ENCODE data around the gene OR9K2.

OR9K2 gene
- long read RNA-seq = 0 reads

GRCh38 chr12:55126106-55126505, at the start of gene OR9K2:
Gene OR9K2, plus strand, starts transcription at chr12:55126406. Its CDS starts 3,429 bp downstream, at chr12:55129835.
- TF ChIP-seq POLR2AphosphoS5 (IDR thresholded peaks at IDR 0.05; ENCODE audit: low read depth) (no peak), REST (IDR thresholded peaks at IDR 0.05; ENCODE audit: insufficient replicate concordance, low read depth) (no peak), CTCF (IDR thresholded peaks at IDR 0.05; ENCODE audit: insufficient read depth, low read length) (no peak), SPI1 (IDR thresholded peaks at IDR 0.05; ENCODE audit: borderline replicate concordance, low read depth) (no peak), GABPA (IDR thresholded peaks at IDR 0.05; ENCODE audit: low read depth) (no peak)
- H3K27ac ChIP-seq (replicated peaks) = no peak within 1 kb of the TSS

GRCh38 chr12:55092579-55092978, 33.6 kb upstream of the OR9K2 start:
- H3K27ac ChIP-seq (replicated peaks) = no peak overlapping the region
- TF ChIP-seq CTCF (IDR thresholded peaks at IDR 0.05; ENCODE audit: insufficient read depth, low read length) = no peak
- no peak for TF ChIP-seq GABPA (IDR thresholded peaks at IDR 0.05; ENCODE audit: low read depth)
- H3K4me3 ChIP-seq (replicated peaks; ENCODE audit: insufficient read depth, low read length) = no peak overlapping the region
- peaks cover 4% of the 10 kb centered on the region for H3K27me3 ChIP-seq (ENCODE audit: insufficient read depth, poor library complexity, severe bottlenecking)
- DNase-seq (ENCODE audit: low read depth in 1 of 2, low spot score in 1 of 2) = no peak

More at GRCh38 chr12:55126106-55126505, at the start of gene OR9K2:
- peaks cover 3% of the 10 kb centered on the region for H3K27me3 ChIP-seq (ENCODE audit: insufficient read depth, poor library complexity, severe bottlenecking)
- DNase-seq (ENCODE audit: low read depth in 1 of 2, low spot score in 1 of 2) = no peak
- H3K4me3 ChIP-seq (replicated peaks; ENCODE audit: insufficient read depth, low read length) = no peak within 1 kb of the TSS

- Histone ChIP-seq H3K4me3 (replicated peaks; ENCODE audit: insufficient read depth, low read length) (no peak overlapping the region), H3K27ac (replicated peaks) (no peak overlapping the region), H3K27me3 (ENCODE audit: insufficient read depth, poor library complexity, severe bottlenecking) (no peaks in the 10 kb centered on the region)
- TF ChIP-seq POLR2AphosphoS5 (IDR thresholded peaks at IDR 0.05; ENCODE audit: low read depth) (no peak), CTCF (IDR thresholded peaks at IDR 0.05; ENCODE audit: insufficient read depth, low read length) (no peak), REST (IDR thresholded peaks at IDR 0.05; ENCODE audit: insufficient replicate concordance, low read depth) (no peak), SPI1 (IDR thresholded peaks at IDR 0.05; ENCODE audit: borderline replicate concordance, low read depth) (no peak), GABPA (IDR thresholded peaks at IDR 0.05; ENCODE audit: low read depth) (no peak)
- DNase-seq (ENCODE audit: low read depth in 1 of 2, low spot score in 1 of 2) = no peak
Observed at GRCh38 chr12:55112378-55112875, 13.8 kb upstream of the OR9K2 start.

GRCh38 chr12:55116152-55116551, 10.1 kb upstream of the OR9K2 start:
- TF ChIP-seq POLR2AphosphoS5 (IDR thresholded peaks at IDR 0.05; ENCODE audit: low read depth) (no peak), GABPA (IDR thresholded peaks at IDR 0.05; ENCODE audit: low read depth) (no peak), REST (IDR thresholded peaks at IDR 0.05; ENCODE audit: insufficient replicate concordance, low read depth) (no peak), SPI1 (IDR thresholded peaks at IDR 0.05; ENCODE audit: borderline replicate concordance, low read depth) (no peak), CTCF (IDR thresholded peaks at IDR 0.05; ENCODE audit: insufficient read depth, low read length) (no peak)
- DNase-seq (ENCODE audit: low read depth in 1 of 2, low spot score in 1 of 2) = no peak
- Histone ChIP-seq H3K27ac (replicated peaks) (no peak overlapping the region), H3K4me3 (replicated peaks; ENCODE audit: insufficient read depth, low read length) (no peak overlapping the region), H3K27me3 (ENCODE audit: insufficient read depth, poor library complexity, severe bottlenecking) (no peaks in the 10 kb centered on the region)
